ENCODE data around the gene WDR20.
"Not testable (repeated sequence)": the region's sequence is repeated elsewhere in the genome, so short reads cannot be mapped to it uniquely, and the experiment has no call there.

WDR20 gene

DNA sequence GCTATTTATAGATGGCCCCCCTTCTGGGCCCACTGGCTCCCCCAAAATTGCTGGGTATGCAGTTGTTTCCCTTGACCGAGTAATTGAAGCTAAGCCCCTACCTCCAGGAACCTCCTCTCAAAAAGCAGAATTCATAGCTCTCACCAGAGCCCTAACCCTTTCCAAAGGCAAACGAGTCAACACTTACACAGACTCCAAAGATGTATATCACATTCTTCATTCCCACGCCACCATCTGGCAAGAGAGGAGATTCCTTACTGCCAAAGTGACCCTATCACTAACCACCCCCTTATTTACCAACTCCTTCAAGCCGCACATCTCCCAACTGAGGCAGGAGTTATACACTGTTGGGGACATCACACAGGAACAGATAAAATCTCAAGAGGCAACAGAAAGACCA is 98.4 kb downstream of the WDR20 start:
- POLR2A ChIA-PET: no interaction called here

GRCh38 chr14:102238766-102239165 is 99.1 kb downstream of the WDR20 start:
- TF ChIP-seq, protein P1, sequence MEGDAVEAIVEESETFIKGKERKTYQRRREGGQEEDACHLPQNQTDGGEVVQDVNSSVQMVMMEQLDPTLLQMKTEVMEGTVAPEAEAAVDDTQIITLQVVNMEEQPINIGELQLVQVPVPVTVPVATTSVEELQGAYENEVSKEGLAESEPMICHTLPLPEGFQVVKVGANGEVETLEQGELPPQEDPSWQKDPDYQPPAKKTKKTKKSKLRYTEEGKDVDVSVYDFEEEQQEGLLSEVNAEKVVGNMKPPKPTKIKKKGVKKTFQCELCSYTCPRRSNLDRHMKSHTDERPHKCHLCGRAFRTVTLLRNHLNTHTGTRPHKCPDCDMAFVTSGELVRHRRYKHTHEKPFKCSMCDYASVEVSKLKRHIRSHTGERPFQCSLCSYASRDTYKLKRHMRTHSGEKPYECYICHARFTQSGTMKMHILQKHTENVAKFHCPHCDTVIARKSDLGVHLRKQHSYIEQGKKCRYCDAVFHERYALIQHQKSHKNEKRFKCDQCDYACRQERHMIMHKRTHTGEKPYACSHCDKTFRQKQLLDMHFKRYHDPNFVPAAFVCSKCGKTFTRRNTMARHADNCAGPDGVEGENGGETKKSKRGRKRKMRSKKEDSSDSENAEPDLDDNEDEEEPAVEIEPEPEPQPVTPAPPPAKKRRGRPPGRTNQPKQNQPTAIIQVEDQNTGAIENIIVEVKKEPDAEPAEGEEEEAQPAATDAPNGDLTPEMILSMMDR (IDR thresholded peaks at IDR 0.05; ENCODE audit: control extremely low read depth, extremely low read depth, low read depth, missing control alignments): no peak
- CTCF ChIA-PET: interaction anchor here (1.6 kb wide), 1 partner anchor 142 kb away, joined by 3 read pairs; no protein-coding TSS in a partner anchor
- POLR2A ChIA-PET: no interaction called here
- no peak for DNase-seq (ENCODE audit: extremely low spot score)

More for the DNA sequence above, 98.4 kb downstream of the WDR20 start:
- DNase-seq (ENCODE audit: extremely low spot score): no peak
- TF ChIP-seq, protein P1 (IDR thresholded peaks at IDR 0.05; ENCODE audit: control extremely low read depth, extremely low read depth, low read depth, missing control alignments): no peak
- CTCF ChIA-PET: interaction anchor here (1.1 to 1.6 kb wide), 4 partner anchors 70 to 141 kb away, joined by 3 read pairs; no protein-coding TSS in a partner anchor

- ChIA-PET CTCF (no interaction called here), POLR2A (no interaction called here)
- no peak for DNase-seq (ENCODE audit: extremely low spot score)
- TF ChIP-seq, protein P1 (IDR thresholded peaks at IDR 0.05; ENCODE audit: control extremely low read depth, extremely low read depth, low read depth, missing control alignments): no peak
Observed at GRCh38 chr14:102239231-102239630, 99.5 kb downstream of the WDR20 start.

GRCh38 chr14:102240481-102240880 is 100.8 kb downstream of the WDR20 start:
- POLR2A ChIA-PET; CTCF ChIA-PET; DNase-seq (ENCODE audit: extremely low spot score): not testable (repeated sequence)

- POLR2A ChIA-PET: no interaction called here
- no peak for DNase-seq (ENCODE audit: extremely low spot score)
- TF ChIP-seq, protein P1 (IDR thresholded peaks at IDR 0.05; ENCODE audit: control extremely low read depth, extremely low read depth, low read depth, missing control alignments): no peak
- CTCF ChIA-PET: no interaction called here
Observed at GRCh38 chr14:102241147-102241546, 101.5 kb downstream of the WDR20 start.

DNA sequence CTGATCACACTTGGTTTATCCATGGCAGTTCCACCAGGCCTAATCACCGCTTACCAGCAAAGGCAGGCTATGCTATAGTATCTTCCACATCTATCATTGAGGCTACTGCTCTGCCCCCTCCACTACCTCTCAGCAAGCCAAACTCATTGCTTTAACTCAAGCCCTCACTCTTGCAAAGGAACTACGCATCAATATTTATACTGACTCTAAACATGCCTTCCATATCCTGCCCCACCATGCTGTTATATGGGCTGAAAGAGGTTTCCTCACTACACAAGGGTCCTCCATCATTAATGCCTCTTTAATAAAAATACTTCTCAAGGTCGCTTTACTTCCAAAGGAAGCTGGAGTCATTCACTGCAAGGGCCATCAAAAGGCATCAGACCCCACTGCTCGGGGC is 104.1 kb downstream of the WDR20 start:
- POLR2A ChIA-PET; DNase-seq (ENCODE audit: extremely low spot score); CTCF ChIA-PET: not testable (repeated sequence)

GRCh38 chr14:102246071-102246470 is 106.4 kb downstream of the WDR20 start:
- ChIA-PET POLR2A (no interaction called here), CTCF (no interaction called here)
- no peak for DNase-seq (ENCODE audit: extremely low spot score)
- TF ChIP-seq, protein P1 (IDR thresholded peaks at IDR 0.05; ENCODE audit: control extremely low read depth, extremely low read depth, low read depth, missing control alignments): no peak

DNA sequence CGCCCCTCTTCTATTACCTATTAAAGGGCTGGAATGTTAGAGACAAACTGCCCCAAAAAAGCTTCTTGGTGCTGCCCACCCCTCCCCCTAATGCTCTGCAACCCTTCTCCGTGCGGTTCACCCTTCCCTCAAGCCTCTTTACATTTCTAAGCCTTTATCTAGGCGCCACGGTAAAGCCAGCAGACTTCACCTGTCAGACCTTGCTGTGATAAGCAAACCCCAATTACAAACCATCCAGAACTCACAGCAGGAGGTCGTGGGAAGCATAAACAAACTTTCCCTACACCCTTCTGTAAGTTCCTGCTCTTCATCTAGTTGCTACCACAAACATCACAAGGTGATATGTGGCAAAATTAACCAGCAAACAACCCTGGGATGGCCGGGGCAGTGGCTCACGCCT is 108.4 kb downstream of the WDR20 start:
- TF ChIP-seq, protein P1 (IDR thresholded peaks at IDR 0.05; ENCODE audit: control extremely low read depth, extremely low read depth, low read depth, missing control alignments): no peak
- DNase-seq (ENCODE audit: extremely low spot score): no peak
- ChIA-PET POLR2A (no interaction called here), CTCF (no interaction called here)
